GM21786 (cell line): ENCODE measurements around the gene ANAPC2.

Source experiments
- ATAC-seq: cut with Tn5 transposase; IDR thresholded peaks from one replicate; pipeline ENCODE4 v1.9.1; 2021; ENCODE audit not compliant: unreplicated experiment

ANAPC2 gene

GRCh38 chr9:137188490-137189296 lies at the start of gene ANAPC2, which contains the start of gene SSNA1:
ANAPC2 (minus strand) TSS chr9:137188560; CDS start chr9:137188532, 28 bp downstream.
SSNA1 (plus strand) TSS chr9:137188676; CDS start chr9:137188727, 51 bp downstream.
- ATAC-seq, result peak; percentile 79

GRCh38 chr9:137236936-137237421 lies 48.6 kb upstream of the ANAPC2 start:
- ATAC-seq, result no peak

- no peak for ATAC-seq
Measured at GRCh38 chr9:137236238-137236935, 48.0 kb upstream of the ANAPC2 start.

DNA sequence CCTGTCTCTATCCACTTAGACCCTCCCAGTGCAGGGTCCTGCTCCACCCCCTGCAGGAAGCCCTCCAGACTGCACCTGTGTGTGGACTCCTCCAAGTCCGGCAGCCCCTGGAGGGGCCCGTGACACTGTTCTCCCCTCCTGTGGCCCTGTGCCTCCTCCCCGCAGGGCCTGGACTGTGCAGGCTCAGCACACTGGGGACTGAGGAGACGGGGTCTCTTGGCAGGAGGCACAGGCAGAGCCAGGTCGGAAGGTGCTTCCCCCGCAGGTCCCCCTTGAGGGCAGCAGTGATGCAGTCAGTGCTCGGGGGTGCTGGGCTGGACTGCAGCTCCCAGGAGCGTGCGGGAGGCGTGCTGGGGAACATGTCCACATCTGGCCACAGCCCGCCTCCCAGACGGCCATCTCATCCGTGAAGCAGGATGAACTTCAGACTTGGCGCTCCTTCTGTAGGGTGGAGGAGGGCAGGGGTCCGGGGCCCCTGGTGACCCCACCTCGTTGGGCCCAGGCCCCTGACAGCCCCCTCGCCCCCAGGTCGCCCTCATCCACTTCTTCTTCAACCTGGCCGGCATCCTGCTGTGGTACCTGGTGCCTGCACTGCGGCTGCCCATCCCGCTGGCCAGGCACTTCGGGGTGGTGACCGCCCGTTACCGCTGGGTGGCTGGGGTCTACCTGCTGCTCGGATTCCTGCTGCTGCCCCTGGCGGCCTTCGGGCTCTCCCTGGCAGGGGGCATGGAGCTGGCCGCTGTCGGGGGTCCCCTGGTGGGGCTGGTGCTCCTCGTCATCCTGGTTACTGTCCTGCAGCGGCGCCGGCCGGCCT lies 47.3 kb upstream of the ANAPC2 start:
- no peak for ATAC-seq

- ATAC-seq, result no peak
Measured at GRCh38 chr9:137234758-137235423, 46.5 kb upstream of the ANAPC2 start.

DNA sequence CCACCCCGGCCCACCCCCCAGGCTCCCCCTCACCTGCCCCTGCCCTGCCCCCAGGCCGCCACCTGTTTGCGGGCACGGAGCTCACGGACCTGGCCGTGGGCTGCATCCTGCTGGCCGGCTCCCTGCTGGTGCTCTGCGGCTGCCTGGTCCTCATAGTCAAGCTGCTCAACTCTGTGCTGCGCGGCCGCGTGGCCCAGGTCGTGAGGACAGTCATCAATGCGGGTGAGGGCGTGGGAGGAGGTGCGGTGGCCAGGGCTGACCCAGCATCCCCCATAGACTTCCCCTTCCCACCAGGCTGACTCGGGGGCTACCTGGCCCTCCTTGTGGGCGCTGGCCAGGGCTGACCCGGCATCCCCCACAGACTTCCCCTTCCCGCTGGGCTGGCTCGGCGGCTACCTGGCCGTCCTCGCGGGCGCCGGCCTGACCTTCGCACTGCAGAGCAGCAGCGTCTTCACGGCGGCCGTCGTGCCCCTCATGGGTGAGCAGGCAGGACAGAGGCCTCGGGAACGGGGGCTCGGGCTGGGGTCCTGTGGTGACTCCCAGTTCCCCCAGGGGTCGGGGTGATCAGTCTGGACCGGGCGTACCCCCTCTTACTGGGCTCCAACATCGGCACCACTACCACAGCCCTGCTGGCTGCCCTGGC lies 45.8 kb upstream of the ANAPC2 start:
- ATAC-seq, result no peak

DNA sequence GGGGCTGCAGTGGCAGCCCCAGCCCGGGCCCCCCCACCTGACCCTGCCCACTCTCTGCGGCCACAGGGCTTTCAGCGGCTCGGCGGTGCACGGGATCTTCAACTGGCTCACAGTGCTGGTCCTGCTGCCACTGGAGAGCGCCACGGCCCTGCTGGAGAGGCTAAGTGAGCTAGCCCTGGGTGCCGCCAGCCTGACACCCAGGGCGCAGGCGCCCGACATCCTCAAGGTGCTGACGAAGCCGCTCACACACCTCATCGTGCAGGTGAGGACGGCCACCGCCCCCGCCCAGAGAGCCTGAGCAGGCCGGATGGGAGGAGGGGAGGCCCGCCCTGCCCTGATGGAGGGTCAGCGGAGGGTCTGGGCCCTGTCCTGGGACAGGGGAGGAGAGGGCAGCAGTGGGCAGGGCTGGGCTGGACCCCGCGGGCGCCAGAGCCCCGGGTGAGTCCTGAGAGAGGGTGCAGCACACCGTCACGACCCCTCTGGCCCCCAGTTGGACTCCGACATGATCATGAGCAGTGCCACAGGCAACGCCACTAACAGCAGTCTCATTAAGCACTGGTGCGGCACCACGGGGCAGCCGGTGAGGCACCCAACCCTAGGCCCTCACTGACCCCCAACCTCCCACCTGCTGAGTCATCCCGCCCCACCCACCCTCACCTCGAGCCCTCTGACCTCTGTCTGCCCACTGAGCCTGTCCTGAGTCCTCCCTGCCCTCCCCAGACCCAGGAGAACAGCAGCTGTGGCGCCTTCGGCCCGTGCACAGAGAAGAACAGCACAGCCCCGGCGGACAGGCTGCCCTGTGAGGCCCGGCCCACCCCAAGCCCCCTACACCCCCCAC lies 45.0 kb upstream of the ANAPC2 start:
- no peak for ATAC-seq

GRCh38 chr9:137232510-137232909 lies 44.1 kb upstream of the ANAPC2 start:
- ATAC-seq, result no peak

DNA sequence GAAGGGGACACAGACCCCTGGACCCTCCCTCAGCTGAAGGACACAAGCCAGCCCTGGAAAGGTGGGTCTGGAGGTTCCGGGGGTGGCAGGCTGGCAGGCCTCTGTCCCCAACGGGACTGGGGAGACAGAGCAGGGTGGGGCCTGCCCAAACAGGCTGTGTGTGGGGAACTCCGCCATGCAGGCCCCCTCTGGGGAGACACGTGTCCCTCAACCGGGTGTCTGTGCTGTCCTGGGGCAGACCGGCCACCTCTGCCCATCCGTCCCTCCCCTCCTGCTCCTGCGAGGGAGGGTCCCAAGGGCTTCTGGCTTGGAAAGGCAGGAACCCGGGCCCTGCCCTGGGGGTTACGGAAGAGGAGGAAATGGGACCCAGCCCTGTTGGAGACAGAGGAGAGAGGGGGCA lies 43.7 kb upstream of the ANAPC2 start:
- no peak for ATAC-seq

DNA sequence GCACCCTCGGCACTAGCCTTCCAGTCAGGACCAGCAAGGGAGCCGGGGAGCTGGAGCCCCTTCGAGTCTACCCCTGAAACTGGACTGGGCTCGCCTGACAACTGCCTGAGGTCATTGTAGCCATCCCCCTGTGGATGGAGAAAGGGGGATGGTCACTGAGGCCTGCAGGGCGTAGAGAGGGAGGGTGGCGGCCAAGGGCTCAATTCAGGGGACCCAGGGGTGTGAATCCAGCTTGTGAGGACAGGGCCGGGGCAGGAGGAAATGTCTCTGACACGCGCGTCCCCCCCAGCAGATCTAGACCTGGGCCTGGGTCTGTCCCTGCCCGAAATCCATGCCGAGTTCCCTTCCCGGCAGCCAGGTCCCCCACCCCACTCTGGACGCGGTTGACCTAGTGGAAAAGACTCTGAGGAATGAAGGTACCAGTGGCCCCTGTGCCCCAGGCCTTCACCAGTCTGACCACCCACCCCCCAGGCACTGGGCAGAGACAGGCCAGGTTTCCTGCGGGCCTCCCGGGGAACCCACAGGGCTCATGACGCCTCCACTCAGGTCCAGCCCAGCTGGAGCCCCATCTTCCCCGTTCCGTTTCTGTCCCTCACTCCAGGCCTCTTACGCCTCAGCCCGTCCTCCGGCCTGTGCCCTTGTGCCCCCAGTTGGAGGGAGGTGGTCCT lies 43.1 kb upstream of the ANAPC2 start:
- ATAC-seq, result no peak

GRCh38 chr9:137230705-137231371 lies 42.5 kb upstream of the ANAPC2 start, which contains the start of gene SLC34A3:
SLC34A3 (plus strand) TSS chr9:137230901; CDS start chr9:137231703, 802 bp downstream.
- ATAC-seq, result no peak

DNA sequence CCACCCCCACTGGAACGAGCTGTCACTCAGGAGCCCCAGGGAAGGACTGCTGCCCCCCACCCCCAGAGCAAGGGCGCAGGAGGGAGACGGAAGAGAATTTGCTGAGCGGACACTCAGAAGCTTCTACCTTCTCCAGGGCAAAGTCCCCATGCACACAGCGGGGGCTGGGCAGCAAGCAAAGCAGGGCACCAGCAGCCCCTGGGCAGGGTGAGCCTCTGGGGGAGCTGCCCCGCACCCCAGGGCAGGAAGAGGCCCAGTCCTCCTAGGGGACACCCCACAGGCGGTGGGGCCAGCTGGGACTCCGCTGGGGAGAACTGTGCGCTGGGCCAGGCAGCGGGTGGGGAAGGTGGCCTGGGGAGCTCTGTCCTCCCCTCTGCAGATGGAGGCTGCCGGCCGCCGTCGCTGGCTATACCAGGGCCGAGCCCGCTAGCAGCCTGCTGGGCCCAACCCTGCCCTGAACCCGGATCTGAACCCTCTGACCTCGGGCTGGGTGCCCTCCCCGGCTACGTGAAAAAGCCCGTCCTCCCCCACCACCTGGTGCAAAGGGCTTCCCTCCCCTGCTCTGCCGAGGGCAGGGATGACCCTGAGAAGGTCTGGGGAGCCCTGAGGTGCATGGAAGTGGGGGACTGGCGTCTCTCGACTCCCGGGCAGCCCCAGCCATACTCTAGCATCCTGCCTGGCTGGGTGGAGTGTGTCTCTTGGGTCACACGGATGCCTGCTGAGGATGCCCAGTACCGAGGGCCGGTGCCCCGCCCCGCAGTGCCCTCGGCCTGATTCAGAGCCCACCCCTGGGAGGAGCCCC lies 41.7 kb upstream of the ANAPC2 start:
- ATAC-seq, result no peak

DNA sequence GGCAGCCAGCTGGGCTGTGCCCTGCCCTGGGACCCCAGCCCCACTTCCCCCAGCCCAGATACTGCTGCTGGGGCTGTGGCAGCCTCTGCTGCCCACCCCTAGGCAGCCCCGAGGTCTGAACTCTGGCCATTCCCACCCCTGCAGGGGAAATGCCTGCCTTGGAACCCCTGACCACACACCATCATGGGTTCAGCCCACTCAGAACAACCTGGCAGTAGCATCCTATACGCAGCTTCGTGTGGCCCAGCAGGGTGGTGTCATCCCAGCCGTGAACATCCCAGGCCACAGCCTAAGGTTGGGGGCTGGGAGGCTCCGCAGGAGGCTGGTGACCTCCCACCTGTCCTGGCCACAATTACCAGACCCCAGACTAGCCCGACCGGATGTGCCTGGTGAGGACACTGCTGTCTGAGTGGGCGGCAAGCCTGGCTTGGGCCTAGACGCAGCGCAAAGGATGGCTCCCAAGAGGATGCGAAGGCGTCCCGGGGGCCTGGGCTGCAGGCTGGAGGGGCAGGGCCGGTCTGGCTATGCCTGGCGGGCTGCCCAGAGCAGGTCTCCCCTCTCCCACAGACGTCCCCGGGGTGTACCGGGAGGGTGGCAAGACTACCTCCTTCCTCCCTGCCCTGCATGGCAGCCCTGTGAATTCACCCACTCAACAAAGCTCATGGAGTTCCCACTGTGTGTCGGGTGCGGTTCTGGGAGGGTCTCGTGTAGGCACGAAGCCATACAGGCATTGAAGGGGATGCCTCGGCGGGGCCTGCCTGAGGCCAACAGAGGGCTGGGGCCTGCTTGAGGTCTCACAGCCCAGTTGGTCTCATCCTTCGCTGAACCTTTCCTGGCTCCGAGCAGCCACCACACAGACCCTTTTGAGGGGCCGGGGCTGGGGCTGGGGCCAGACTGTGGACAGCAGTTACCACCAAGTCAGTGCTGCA lies 40.9 kb upstream of the ANAPC2 start:
- ATAC-seq, result no peak

GRCh38 chr9:137228506-137228967 lies 40.2 kb upstream of the ANAPC2 start:
- ATAC-seq, result no peak

- ATAC-seq, result no peak
Measured at GRCh38 chr9:137227853-137228505, 39.6 kb upstream of the ANAPC2 start.
